Common myeloid progenitor, CD34-positive (primary cell): ENCODE measurements around the gene WNT16.
"Not testable (repeated sequence)": the region's sequence is repeated elsewhere in the genome, so short reads cannot be mapped to it uniquely, and the experiment has no call there.

Experiments
- CTCF ChIA-PET: fragments of 350-600 bp; sonication (Branson Sonifier 250); formaldehyde crosslinking; loops from one replicate; lab custom pipeline; 2021; ENCODE audit warnings: antibody characterized with exemption; lab: Charles Lee
- POLR2A ChIA-PET: fragments of 350-600 bp; sonication (Branson Sonifier 250); formaldehyde crosslinking; loops from one replicate; lab custom pipeline; 2021; ENCODE audit warnings: antibody characterized with exemption; lab: Charles Lee
- DNase-seq, 3 donors: peaks; one replicate each; pipeline versions ENCODE4 v3.0.0 to v3.0.0-alpha.2; 2013
- H3K27ac ChIP-seq, 2 experiments: 1 replicate in 1 of 2; 2 replicates in 1 of 2; pipeline ENCODE4 v1.7.0; 2013; ENCODE audit warnings: inconsistent platforms in 2 of 2, low read length in 2 of 2, mild to moderate bottlenecking in 2 of 2, low read depth in 1 of 2, moderate library complexity in 1 of 2; ENCODE audit not compliant: severe bottlenecking in 2 of 2, insufficient read depth in 1 of 2, poor library complexity in 1 of 2
- H3K27me3 ChIP-seq, 5 experiments: replicated peaks in 2 of 5; 1 replicate in 3 of 5; 2 replicates in 2 of 5; pipeline versions ENCODE4 v1.6.1 to v1.7.0; 2013; ENCODE audit warnings: low read length in 4 of 5, mild to moderate bottlenecking in 2 of 5, moderate library complexity in 2 of 5, inconsistent platforms in 1 of 5; ENCODE audit not compliant: insufficient read depth in 5 of 5, control insufficient read depth in 4 of 5
- H3K36me3 ChIP-seq, 4 experiments: 1 replicate in 2 of 4; 2 replicates in 2 of 4; pipeline versions ENCODE4 v1.6.1 to v1.7.0; 2013; ENCODE audit warnings: low read length in 3 of 4, control low read depth in 1 of 4, mild to moderate bottlenecking in 1 of 4; ENCODE audit not compliant: control insufficient read depth in 4 of 4, insufficient read depth in 4 of 4
- H3K4me1 ChIP-seq, 4 experiments: 1 replicate in 3 of 4; 2 replicates in 1 of 4; pipeline versions ENCODE4 v1.6.1 to v1.7.1; 2013; ENCODE audit warnings: low read length in 3 of 4, mild to moderate bottlenecking in 3 of 4, control low read depth in 1 of 4, inconsistent platforms in 1 of 4, moderate library complexity in 1 of 4; ENCODE audit not compliant: control insufficient read depth in 4 of 4, insufficient read depth in 4 of 4; ENCODE audit errors: control extremely low read depth in 1 of 4
- H3K4me3 ChIP-seq, 7 experiments: 1 replicate in 4 of 7; 2 replicates in 3 of 7; pipeline versions ENCODE4 v1.5.1 to v1.7.0; 2013; ENCODE audit warnings: mild to moderate bottlenecking in 7 of 7, low read length in 6 of 7, moderate library complexity in 6 of 7, inconsistent platforms in 2 of 7, low read depth in 2 of 7, control low read depth in 1 of 7; ENCODE audit not compliant: insufficient read depth in 4 of 7, control insufficient read depth in 1 of 7; ENCODE audit errors: extremely low read depth in 1 of 7
- H3K9me3 ChIP-seq, 5 experiments: 1 replicate in 4 of 5; 2 replicates in 1 of 5; pipeline versions ENCODE4 v1.6.1 to v1.7.1; 2013; ENCODE audit warnings: low read length in 4 of 5, mild to moderate bottlenecking in 2 of 5, inconsistent platforms in 1 of 5, low read depth in 1 of 5, moderate library complexity in 1 of 5; ENCODE audit not compliant: control insufficient read depth in 4 of 5, insufficient read depth in 2 of 5; ENCODE audit errors: control extremely low read depth in 1 of 5
- WGBS: methylation state at CpG from one replicate; pipeline ENCODE4 v1.1.5; 2013; ENCODE audit not compliant: insufficient coverage; 5-methylcytosine and 5-hydroxymethylcytosine counted together

Gene WNT16

DNA sequence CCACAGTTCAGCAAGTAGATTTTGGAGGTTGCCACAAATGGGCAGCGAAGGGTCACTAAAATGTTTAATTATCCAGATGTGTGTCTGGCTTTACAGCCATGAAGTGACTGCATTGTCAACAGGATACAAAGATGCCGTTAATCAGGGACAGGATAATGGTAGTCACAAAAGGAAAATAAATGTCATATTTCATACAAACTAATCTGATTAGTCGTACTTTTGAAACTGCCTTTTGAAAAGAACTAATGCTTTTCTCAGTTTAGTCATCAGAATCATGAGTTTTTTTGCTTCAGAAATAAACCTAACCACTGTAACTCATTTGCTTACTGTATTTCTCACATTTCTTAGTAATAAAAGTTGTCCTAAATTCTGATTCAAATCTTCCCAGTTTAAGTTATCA, 22.2 kb upstream of the WNT16 start:
- WGBS = 82% methylated on average over 3 of the region's 3 CpGs
- H3K4me3 ChIP-seq = no peak overlapping the region
- H3K36me3 ChIP-seq = no peaks in the 10 kb centered on the region
- no peak overlapping the region for H3K27ac ChIP-seq
- CTCF ChIA-PET = no interaction called here
- H3K9me3 ChIP-seq = peaks cover 0 to 2% (median 0%) of the 10 kb centered on the region in 5 experiments
- DNase-seq = no peak
- POLR2A ChIA-PET = interaction anchor here (0.6 kb wide), 1 partner anchor 249 kb away, joined by 3 read pairs; no protein-coding TSS in a partner anchor
- H3K27me3 ChIP-seq = peaks cover 0 to 10% (median 4%) of the 10 kb centered on the region in 5 experiments
- H3K4me1 ChIP-seq = no peaks in the 10 kb centered on the region

DNA sequence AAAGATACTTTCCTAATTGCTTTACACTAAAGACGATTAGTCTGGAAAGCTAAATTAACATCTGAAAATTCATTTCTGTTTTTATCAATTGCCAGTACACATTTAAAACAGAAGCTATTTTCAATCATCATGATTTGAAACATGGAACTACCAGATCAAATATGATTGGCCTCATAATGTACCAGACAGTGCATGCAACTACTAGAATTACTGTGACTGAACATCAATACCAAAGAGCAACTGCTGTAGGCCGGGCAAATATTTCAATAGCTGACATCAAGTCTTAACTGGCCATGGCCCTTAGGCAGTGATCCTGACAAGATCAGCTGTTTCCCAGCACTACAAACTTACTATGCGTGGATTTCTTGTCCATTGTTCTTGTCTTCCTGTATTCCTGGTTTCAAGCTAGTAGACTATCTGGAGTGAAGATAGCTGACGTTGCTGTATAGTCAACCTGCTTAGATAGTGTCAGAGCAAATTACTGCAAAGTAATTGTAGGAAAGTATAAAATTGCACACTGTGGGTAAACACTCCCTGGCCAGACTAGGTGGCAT, 21.7 kb upstream of the WNT16 start:
- H3K27ac ChIP-seq = no peak overlapping the region
- no peak overlapping the region for H3K4me3 ChIP-seq
- DNase-seq = no peak
- no peaks in the 10 kb centered on the region for H3K4me1 ChIP-seq
- CTCF ChIA-PET = no interaction called here
- no peaks in the 10 kb centered on the region for H3K36me3 ChIP-seq
- H3K27me3 ChIP-seq = peaks cover 0 to 10% (median 4%) of the 10 kb centered on the region in 5 experiments
- POLR2A ChIA-PET = interaction anchor here (0.6 kb wide), 1 partner anchor 250 kb away, joined by 3 read pairs; no protein-coding TSS in a partner anchor
- 68% methylated on average over 4 of the region's 4 CpGs for whole genome bisulfite sequencing
- H3K9me3 ChIP-seq = peaks cover 0 to 2% (median 0%) of the 10 kb centered on the region in 5 experiments

DNA sequence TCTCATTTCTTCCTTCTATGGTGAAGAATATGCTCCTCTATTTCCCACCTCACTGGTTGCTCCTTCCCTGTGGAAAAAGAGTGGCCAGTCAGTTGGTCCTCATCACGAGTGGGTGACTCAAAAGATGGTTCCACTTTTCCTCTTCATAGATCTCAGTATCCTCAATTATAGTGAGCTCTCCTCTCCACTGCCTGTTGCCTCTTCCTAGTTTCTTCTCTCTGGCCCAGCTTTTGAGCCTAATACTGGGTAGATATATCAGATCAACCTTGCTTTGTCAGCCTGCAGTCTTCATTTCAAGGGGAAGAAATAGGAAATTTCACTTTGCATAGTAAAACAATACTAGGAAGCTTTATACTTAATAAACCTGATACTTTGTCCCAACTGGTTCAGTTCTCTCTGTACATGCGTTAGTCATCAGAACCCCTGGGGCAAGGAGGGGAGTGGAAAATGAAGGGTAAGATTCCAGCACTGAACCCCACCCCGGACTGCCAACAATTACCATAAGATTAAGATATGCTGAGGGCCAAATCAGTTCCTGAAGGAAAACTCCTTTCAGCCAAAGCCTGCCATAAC, 15.5 kb upstream of the WNT16 start:
- H3K4me3 ChIP-seq = no peak overlapping the region
- peaks cover 0 to 5% (median 2%) of the 10 kb centered on the region in 5 experiments for H3K27me3 ChIP-seq
- ChIA-PET POLR2A (no interaction called here), CTCF (no interaction called here)
- H3K27ac ChIP-seq = no peak overlapping the region
- no peak for DNase-seq
- no peaks in the 10 kb centered on the region for H3K4me1 ChIP-seq
- WGBS = 100% methylated on average over 1 of the region's 3 CpGs
- no peaks in the 10 kb centered on the region for H3K36me3 ChIP-seq
- H3K9me3 ChIP-seq = peaks cover 0 to 2% (median 0%) of the 10 kb centered on the region in 5 experiments

GRCh38 chr7:121313793-121314676, 14.8 kb upstream of the WNT16 start:
- DNase-seq = peak in 1 of 3 donors; percentile 7
- Histone ChIP-seq H3K27ac (no peak overlapping the region), H3K4me3 (no peak overlapping the region), H3K9me3 (peaks cover 0 to 2% (median 0%) of the 10 kb centered on the region in 5 experiments), H3K4me1 (no peaks in the 10 kb centered on the region), H3K27me3 (peaks cover 0 to 5% (median 2%) of the 10 kb centered on the region in 5 experiments), H3K36me3 (no peaks in the 10 kb centered on the region)
- WGBS = 61% methylated on average over 8 of the region's 9 CpGs
- CTCF ChIA-PET = no interaction called here
- POLR2A ChIA-PET = no interaction called here

- POLR2A ChIA-PET, H3K9me3 ChIP-seq, DNase-seq, H3K4me1 ChIP-seq, CTCF ChIA-PET, H3K36me3 ChIP-seq, H3K27me3 ChIP-seq, H3K27ac ChIP-seq, H3K4me3 ChIP-seq: not testable (repeated sequence)
- WGBS = 100% methylated on average over 1 of the region's 3 CpGs
These were observed 13.6 kb upstream of the WNT16 start for GRCh38 chr7:121315170-121315569.

- no peaks in the 10 kb centered on the region for H3K36me3 ChIP-seq
These were observed 6.3 kb upstream of the WNT16 start for GRCh38 chr7:121322460-121322859.

More at GRCh38 chr7:121322460-121322859, 6.3 kb upstream of the WNT16 start:
- peaks cover 3 to 24% (median 9%) of the 10 kb centered on the region in 5 experiments for H3K27me3 ChIP-seq
- no peak overlapping the region for H3K27ac ChIP-seq
- ChIA-PET POLR2A (no interaction called here), CTCF (no interaction called here)
- H3K4me1 ChIP-seq = no peaks in the 10 kb centered on the region
- no peak overlapping the region for H3K4me3 ChIP-seq
- WGBS = 93% methylated on average over 3 of the region's 3 CpGs
- no peaks in the 10 kb centered on the region for H3K9me3 ChIP-seq
- no peak for DNase-seq
